Measurements from ENCODE around the gene SEMA3B.

- TF ChIP-seq POLR2A (IDR thresholded peaks at IDR 0.05; ENCODE audit: low read depth, low read length) (no peak), TAF1 (IDR thresholded peaks at IDR 0.05; ENCODE audit: low read depth, low read length) (no peak), POLR2AphosphoS5 (IDR thresholded peaks at IDR 0.05; ENCODE audit: low read depth, low read length) (no peak), PAX5 (IDR thresholded peaks at IDR 0.05; ENCODE audit: insufficient read depth, low read length, severe bottlenecking) (no peak), SPI1 (IDR thresholded peaks at IDR 0.05; ENCODE audit: low read depth, low read length) (no peak), POU2F2 (IDR thresholded peaks at IDR 0.05; ENCODE audit: low read depth, low read length) (no peak)
These were observed 35.8 kb upstream of the SEMA3B start for GRCh38 chr3:50233176-50233575.
